ENCODE measurements around the gene LAD1. TPM values are rescaled to one million over a fixed set of nuclear protein-coding genes. Genes with fewer than 3 reads are reported as not detected.

The LAD1 gene
- total and polyA plus RNA-seq, 2 donors (not counting 1 experiment from before 2014, with no cell fraction given) = not detected

GRCh38 chr1:201384406-201384782 is 14.7 kb downstream of the LAD1 start:
- no peak for DNase-seq (ENCODE audit: low read depth in 2 of 2)
- Histone ChIP-seq H3K27me3 (ENCODE audit: control insufficient read depth, insufficient read depth, low read length) (no peaks in the 10 kb centered on the region), H3K79me2 (ENCODE audit: control insufficient read depth, insufficient read depth, low read length) (no peaks in the 10 kb centered on the region), H3K9me3 (ENCODE audit: control insufficient read depth, insufficient read depth, low read depth, low read length) (no peaks in the 10 kb centered on the region), H3K4me1 (ENCODE audit: control insufficient read depth, extremely low read depth, insufficient read depth, low read length) (peaks cover 14% of the 10 kb centered on the region), H3K36me3 (ENCODE audit: control insufficient read depth, insufficient read depth, low read length) (no peaks in the 10 kb centered on the region), H4K20me1 (ENCODE audit: control insufficient read depth, extremely low read depth, insufficient read depth, low read length) (no peaks in the 10 kb centered on the region), H2AFZ (ENCODE audit: low read length) (peak overlapping the region; percentile 72), H3K9ac (ENCODE audit: insufficient read depth, low read length) (no peak overlapping the region), H3K4me3 (replicated peaks in 1 of 4; ENCODE audit: control extremely low read depth in 1 of 4, insufficient read depth in 1 of 4, low read depth in 3 of 4, low read length in 4 of 4) (peak overlapping the region in 1 of 4 experiments; percentile 25), H3K27ac (ENCODE audit: insufficient read depth, low read length) (peak overlapping the region; percentile 62), H3K4me2 (ENCODE audit: extremely low read depth, insufficient read depth, low read length) (no peak overlapping the region)
- TF ChIP-seq CTCF (conservative IDR thresholded peaks at IDR 0.05 in 1 of 2, IDR thresholded peaks at IDR 0.05 in 1 of 2; ENCODE audit: low read depth in 1 of 2, low read length in 2 of 2) (no peak), EZH2 (IDR thresholded peaks at IDR 0.05; ENCODE audit: low read length, missing control alignments) (no peak)

GRCh38 chr1:201383647-201384405 is 15.3 kb downstream of the LAD1 start:
- Histone ChIP-seq H3K4me1 (ENCODE audit: control insufficient read depth, extremely low read depth, insufficient read depth, low read length) (peaks cover 14% of the 10 kb centered on the region), H4K20me1 (ENCODE audit: control insufficient read depth, extremely low read depth, insufficient read depth, low read length) (no peaks in the 10 kb centered on the region), H2AFZ (ENCODE audit: low read length) (peak overlapping the region; percentile 72), H3K9me3 (ENCODE audit: control insufficient read depth, insufficient read depth, low read depth, low read length) (no peaks in the 10 kb centered on the region), H3K4me3 (replicated peaks in 1 of 4; ENCODE audit: control extremely low read depth in 1 of 4, insufficient read depth in 1 of 4, low read depth in 3 of 4, low read length in 4 of 4) (peak overlapping the region in 1 of 4 experiments; percentile 25), H3K27me3 (ENCODE audit: control insufficient read depth, insufficient read depth, low read length) (no peaks in the 10 kb centered on the region), H3K9ac (ENCODE audit: insufficient read depth, low read length) (no peak overlapping the region), H3K4me2 (ENCODE audit: extremely low read depth, insufficient read depth, low read length) (peak overlapping the region; percentile 68), H3K79me2 (ENCODE audit: control insufficient read depth, insufficient read depth, low read length) (no peaks in the 10 kb centered on the region), H3K36me3 (ENCODE audit: control insufficient read depth, insufficient read depth, low read length) (no peaks in the 10 kb centered on the region), H3K27ac (ENCODE audit: insufficient read depth, low read length) (peak overlapping the region; percentile 62)
- DNase-seq (ENCODE audit: low read depth in 2 of 2) = peak; percentile 91 to 95
- no peak for TF ChIP-seq CTCF (conservative IDR thresholded peaks at IDR 0.05 in 1 of 2, IDR thresholded peaks at IDR 0.05 in 1 of 2; ENCODE audit: low read depth in 1 of 2, low read length in 2 of 2)
- TF ChIP-seq EZH2 (IDR thresholded peaks at IDR 0.05; ENCODE audit: low read length, missing control alignments) = no peak

GRCh38 chr1:201381130-201381529 is 18.0 kb downstream of the LAD1 start:
- H3K27me3 ChIP-seq (ENCODE audit: control insufficient read depth, insufficient read depth, low read length) = peaks cover 7% of the 10 kb centered on the region
- no peaks in the 10 kb centered on the region for H3K79me2 ChIP-seq (ENCODE audit: control insufficient read depth, insufficient read depth, low read length)
- peaks cover 14% of the 10 kb centered on the region for H3K4me1 ChIP-seq (ENCODE audit: control insufficient read depth, extremely low read depth, insufficient read depth, low read length)
- TF ChIP-seq EZH2 (IDR thresholded peaks at IDR 0.05; ENCODE audit: low read length, missing control alignments) (no peak), CTCF (conservative IDR thresholded peaks at IDR 0.05 in 1 of 2, IDR thresholded peaks at IDR 0.05 in 1 of 2; ENCODE audit: low read depth in 1 of 2, low read length in 2 of 2) (no peak)
- H3K4me3 ChIP-seq (replicated peaks in 1 of 4; ENCODE audit: control extremely low read depth in 1 of 4, insufficient read depth in 1 of 4, low read depth in 3 of 4, low read length in 4 of 4) = no peak overlapping the region
- no peak overlapping the region for H2AFZ ChIP-seq (ENCODE audit: low read length)
- H3K36me3 ChIP-seq (ENCODE audit: control insufficient read depth, insufficient read depth, low read length) = no peaks in the 10 kb centered on the region
- DNase-seq (ENCODE audit: low read depth in 2 of 2) = no peak
- H3K9me3 ChIP-seq (ENCODE audit: control insufficient read depth, insufficient read depth, low read depth, low read length) = no peaks in the 10 kb centered on the region
- H3K9ac ChIP-seq (ENCODE audit: insufficient read depth, low read length) = no peak overlapping the region
- no peak overlapping the region for H3K27ac ChIP-seq (ENCODE audit: insufficient read depth, low read length)
- H3K4me2 ChIP-seq (ENCODE audit: extremely low read depth, insufficient read depth, low read length) = no peak overlapping the region
- H4K20me1 ChIP-seq (ENCODE audit: control insufficient read depth, extremely low read depth, insufficient read depth, low read length) = no peaks in the 10 kb centered on the region

Measured in fibroblast of lung (primary cell).